H1 (cell line): ENCODE results near the gene C1orf56. TPM values are rescaled to one million over a fixed set of nuclear protein-coding genes. Genes with fewer than 3 reads are reported as not detected.

Experiments
- CTCF ChIA-PET: fragments of 300-600 bp; sonication (Branson Sonifier 250); formaldehyde crosslinking; loops from one replicate; lab custom pipeline; 2021; ENCODE audit not compliant: partially characterized antibody; lab: Charles Lee
- POLR2A ChIA-PET: fragments of 300-600 bp; sonication (Branson Sonifier 250); formaldehyde crosslinking; loops from one replicate; lab custom pipeline; 2021; ENCODE audit warnings: inconsistent platforms; ENCODE audit not compliant: partially characterized antibody; lab: Charles Lee
- DNase-seq, 2 experiments: peaks; one replicate each; pipeline versions ENCODE4 v3.0.0 to v3.0.0-alpha.2; 2010 to 2022; ENCODE audit warnings: low spot score in 2 of 2, low read depth in 1 of 2, mixed read lengths in 1 of 2
- FAIRE-seq: peaks from 2 replicates; lab custom pipeline; 2011; peaks lifted over from hg19 to GRCh38; lab: Jason Lieb, UNC
- H2AFZ ChIP-seq: 2 replicates; pipeline ENCODE4 v1.8.1; 2012; ENCODE audit warnings: low read length, inconsistent platforms
- H2AK5ac ChIP-seq: 2 replicates; pipeline ENCODE4 v1.6.1; 2013; ENCODE audit warnings: low read depth, low read length
- H2BK120ac ChIP-seq: replicated peaks from 2 replicates; pipeline ENCODE3; 2013; ENCODE audit warnings: low read depth, low read length, inconsistent platforms
- H2BK12ac ChIP-seq: 2 replicates; pipeline ENCODE4 v1.6.1; 2013; ENCODE audit warnings: low read depth, low read length
- H2BK15ac ChIP-seq: 2 replicates; pipeline ENCODE4 v1.6.1; 2013; ENCODE audit warnings: low read length
- H2BK20ac ChIP-seq: 2 replicates; pipeline ENCODE4 v1.6.1; 2013; ENCODE audit warnings: low read length
- H2BK5ac ChIP-seq: 2 replicates; pipeline ENCODE4 v1.6.1; 2013; ENCODE audit warnings: low read depth, low read length
- H3K14ac ChIP-seq: 2 replicates; pipeline ENCODE4 v1.6.1; 2013; ENCODE audit warnings: inconsistent platforms; ENCODE audit not compliant: insufficient read length
- H3K18ac ChIP-seq: 2 replicates; pipeline ENCODE4 v1.6.1; 2013; ENCODE audit warnings: low read length; ENCODE audit errors: extremely low read depth
- H3K23ac ChIP-seq: 2 replicates; pipeline ENCODE4 v1.6.1; 2013; ENCODE audit warnings: inconsistent platforms; ENCODE audit not compliant: insufficient read length
- H3K23me2 ChIP-seq: 2 replicates; pipeline ENCODE4 v1.6.1; 2013; ENCODE audit warnings: low read depth, low read length
- H3K27ac ChIP-seq: 2 replicates; pipeline ENCODE4 v1.6.1; 2011; ENCODE audit warnings: low read depth, low read length, inconsistent platforms
- H3K27me3 ChIP-seq, 4 experiments: replicated peaks in 1 of 4; 1 replicate in 1 of 4; 2 replicates in 3 of 4; pipeline versions ENCODE4 v1.6.1 to v1.8.1; 2011 to 2013; ENCODE audit warnings: low read length in 3 of 4, mild to moderate bottlenecking in 3 of 4, inconsistent platforms in 2 of 4, mixed read lengths in 2 of 4, moderate library complexity in 1 of 4; ENCODE audit not compliant: control insufficient read depth in 3 of 4, insufficient read depth in 3 of 4; ENCODE audit errors: extremely low read depth in 1 of 4
- H3K36me3 ChIP-seq, 4 experiments: 2 replicates each; pipeline versions ENCODE4 v1.6.1 to v1.8.1; 2011 to 2013; ENCODE audit warnings: mild to moderate bottlenecking in 4 of 4, low read length in 3 of 4, moderate library complexity in 2 of 4, control low read depth in 1 of 4, inconsistent platforms in 1 of 4; ENCODE audit not compliant: insufficient read depth in 4 of 4, control insufficient read depth in 2 of 4
- H3K4ac ChIP-seq: replicated peaks from 2 replicates; pipeline ENCODE3; 2013; ENCODE audit warnings: low read length, low read depth, mixed read lengths, inconsistent platforms; ENCODE audit not compliant: insufficient read length
- H3K4me1 ChIP-seq, 4 experiments: replicated peaks in 1 of 4; 1 replicate in 1 of 4; 2 replicates in 3 of 4; pipeline versions ENCODE4 v1.6.1 to v1.8.1; 2011 to 2013; ENCODE audit warnings: low read length in 3 of 4, inconsistent platforms in 2 of 4, mixed read lengths in 1 of 4; ENCODE audit not compliant: insufficient read depth in 4 of 4, control insufficient read depth in 3 of 4
- H3K4me2 ChIP-seq, 2 experiments: 2 replicates each; pipeline versions ENCODE4 v1.6.1 to v1.8.1; 2011 to 2013; ENCODE audit warnings: low read depth in 2 of 2, low read length in 2 of 2, control low read depth in 1 of 2, inconsistent platforms in 1 of 2, mild to moderate bottlenecking in 1 of 2; ENCODE audit not compliant: insufficient read depth in 1 of 2
- H3K4me3 ChIP-seq, 4 experiments: fragments of 200-600, 300-600 bp in 1 of 4; sonication (generic), shearing (Covaris generic), sonication (Bioruptor Twin) in 1 of 4; 2 replicates each; pipeline versions ENCODE4 v1.5.1 to v1.8.1; 2011 to 2016; ENCODE audit warnings: low read length in 4 of 4, low read depth in 3 of 4, control low read depth in 2 of 4, inconsistent platforms in 2 of 4, mild to moderate bottlenecking in 2 of 4, mixed read lengths in 1 of 4, moderate library complexity in 1 of 4; ENCODE audit not compliant: insufficient read depth in 2 of 4; ENCODE audit errors: extremely low read depth in 1 of 4
- H3K56ac ChIP-seq: replicated peaks from 2 replicates; pipeline ENCODE3; 2013; ENCODE audit warnings: low read depth, mild to moderate bottlenecking, mixed read lengths, low read length, inconsistent platforms; ENCODE audit not compliant: insufficient read length
- H3K79me1 ChIP-seq: 2 replicates; pipeline ENCODE4 v1.6.1; 2013; ENCODE audit warnings: low read depth, low read length, control low read depth
- H3K79me2 ChIP-seq, 2 experiments: 2 replicates each; pipeline versions ENCODE4 v1.6.1 to v1.8.1; 2012 to 2013; ENCODE audit warnings: low read length in 2 of 2, mild to moderate bottlenecking in 2 of 2, inconsistent platforms in 1 of 2; ENCODE audit not compliant: insufficient read depth in 2 of 2, control insufficient read depth in 1 of 2
- H3K9ac ChIP-seq, 4 experiments: replicated peaks in 1 of 4; 1 replicate in 1 of 4; 2 replicates in 3 of 4; pipeline versions ENCODE4 v1.6.1 to v1.8.1; 2011 to 2013; ENCODE audit warnings: low read depth in 3 of 4, low read length in 3 of 4, control low read depth in 2 of 4, mild to moderate bottlenecking in 2 of 4, moderate library complexity in 2 of 4, inconsistent platforms in 1 of 4; ENCODE audit errors: extremely low read depth in 1 of 4
- H3K9me3 ChIP-seq, 2 experiments: 2 replicates each; pipeline versions ENCODE4 v1.6.1 to v1.8.1; 2012 to 2013; ENCODE audit warnings: mild to moderate bottlenecking in 2 of 2, moderate library complexity in 2 of 2, control low read depth in 1 of 2, inconsistent platforms in 1 of 2, low read depth in 1 of 2, low read length in 1 of 2, mixed read lengths in 1 of 2; ENCODE audit not compliant: insufficient read depth in 2 of 2
- H4K20me1 ChIP-seq, 2 experiments: replicated peaks in 1 of 2; 2 replicates each; pipeline versions ENCODE3 to v1.8.1; 2011 to 2013; ENCODE audit warnings: inconsistent platforms in 2 of 2, low read length in 2 of 2, mild to moderate bottlenecking in 1 of 2; ENCODE audit not compliant: insufficient read depth in 2 of 2, control insufficient read depth in 1 of 2
- H4K5ac ChIP-seq: 2 replicates; pipeline ENCODE4 v1.6.1; 2013; ENCODE audit warnings: low read length, low read depth, mixed read lengths, inconsistent platforms; ENCODE audit not compliant: insufficient read length
- H4K8ac ChIP-seq: 2 replicates; pipeline ENCODE4 v1.8.0; 2013; ENCODE audit warnings: mild to moderate bottlenecking, moderate library complexity, low read length, inconsistent platforms; ENCODE audit not compliant: insufficient read depth; ENCODE audit errors: extremely low read depth
- H4K91ac ChIP-seq: replicated peaks from 2 replicates; pipeline ENCODE3; 2013; ENCODE audit warnings: low read length, mixed read lengths, inconsistent platforms; ENCODE audit not compliant: insufficient read length
- BCL11A ChIP-seq, 2 experiments: IDR thresholded peaks; one replicate each; pipeline ENCODE4 v1.6.1; 2011; ENCODE audit warnings: low read depth in 2 of 2, low read length in 2 of 2, mild to moderate bottlenecking in 2 of 2
- CHD2 ChIP-seq: IDR thresholded peaks from 2 replicates; pipeline ENCODE4 v1.6.1; 2012; ENCODE audit warnings: low read length, improper control_type of control experiment
- CTBP2 ChIP-seq: IDR thresholded peaks from 2 replicates; pipeline ENCODE4 v1.7.0; 2011; ENCODE audit warnings: borderline replicate concordance, mild to moderate bottlenecking, moderate library complexity, mixed read lengths, low read length; ENCODE audit not compliant: insufficient read depth, insufficient read length
- CTCF ChIP-seq, 3 experiments: IDR thresholded peaks; 1 replicate in 2 of 3; 2 replicates in 1 of 3; pipeline versions ENCODE4 v1.5.1 to v1.6.1; 2011; ENCODE audit warnings: low read length in 3 of 3, mild to moderate bottlenecking in 3 of 3, inconsistent platforms in 2 of 3, low read depth in 1 of 3, moderate library complexity in 1 of 3; ENCODE audit not compliant: insufficient read depth in 1 of 3; ENCODE audit errors: control extremely low read depth in 1 of 3
- EZH2 ChIP-seq: fragments of 200-600 bp; sonication (generic); IDR thresholded peaks from 2 replicates; pipeline ENCODE4 v1.7.1; 2012; ENCODE audit warnings: low read depth, mild to moderate bottlenecking, moderate library complexity, low read length, inconsistent platforms; ENCODE audit not compliant: severe bottlenecking
- HDAC6 ChIP-seq: IDR thresholded peaks from one replicate; pipeline ENCODE4 v1.7.1; 2012; ENCODE audit warnings: low read depth, mild to moderate bottlenecking, inconsistent platforms, low read length, moderate library complexity
- JUN ChIP-seq: IDR thresholded peaks from 2 replicates; pipeline ENCODE4 v1.6.1; 2011; ENCODE audit warnings: low read depth, mild to moderate bottlenecking, improper control_type of control experiment, low read length
- JUND ChIP-seq: IDR thresholded peaks from 2 replicates; pipeline ENCODE4 v1.6.1; 2011; ENCODE audit warnings: mild to moderate bottlenecking, improper control_type of control experiment, low read length
- SP1 ChIP-seq: IDR thresholded peaks from 2 replicates; pipeline ENCODE4 v1.6.1; 2011; ENCODE audit warnings: low read depth, low read length
- SUZ12 ChIP-seq: fragments of 200-600 bp; sonication (generic); IDR thresholded peaks from 2 replicates; pipeline ENCODE4 v1.6.1; 2012; ENCODE audit warnings: mild to moderate bottlenecking, inconsistent platforms, low read length, moderate library complexity, mixed read lengths
- TCF12 ChIP-seq: IDR thresholded peaks from 2 replicates; pipeline ENCODE4 v1.6.1; 2011; ENCODE audit warnings: low read depth, mild to moderate bottlenecking, low read length
- ZNF274 ChIP-seq: IDR thresholded peaks from 2 replicates; pipeline ENCODE4 v1.7.0; 2012; ENCODE audit warnings: low read length, borderline replicate concordance; ENCODE audit errors: extremely low read depth
- WGBS, 2 experiments: shearing (Covaris generic) in 1 of 2; methylation state at CpG; one replicate each; pipeline versions ENCODE4 v1.1.6 to v1.1.7; 2013 to 2015; ENCODE audit warnings: low lambda C conversion rate in 2 of 2, mixed read lengths in 2 of 2, inconsistent platforms in 1 of 2, low coverage in 1 of 2, missing lambda C conversion rate in 1 of 2; ENCODE audit not compliant: insufficient replicate concordance in 2 of 2, insufficient coverage in 1 of 2, insufficient read length in 1 of 2; ENCODE audit errors: extremely low coverage in 1 of 2, missing lambda C conversion rate in 1 of 2; 5-methylcytosine and 5-hydroxymethylcytosine counted together
- polyA plus RNA-seq, 7 experiments: library from polyadenylated mRNA; depleted of rRNA in 3 of 7; stranded (reverse) in 5 of 7; unstranded in 2 of 7; fragments of >200 nt in 5 of 7; fragments of 200-250 nt in 2 of 7; gene quantifications; 1 replicate in 5 of 7; 2 replicates in 1 of 7; 4 replicates in 1 of 7; pipeline versions ENCODE4 v1.2.1 to v1.2.3, GENCODE V29; 2011 to 2013; ENCODE audit warnings: missing spikeins in 2 of 7, mixed read lengths in 2 of 7
- total RNA-seq: library from RNA; stranded (reverse); fragmentation: NEBNext Ultra II Directional; extraction: Animal tissue kit (Norgen Biotek cat#: 25700); gene quantifications from 2 replicates; pipeline ENCODE4 v1.2.1, GENCODE V29; 2021

C1orf56 gene
- total and polyA plus RNA-seq, 2 of the 8 experiments (the other 6 are each of a cell fraction or from before 2014, with no cell fraction given): 3.0 to 3.4 TPM

GRCh38 chr1:151010346-151010726 is 37.2 kb upstream of the C1orf56 start:
- no peak overlapping the region for H3K56ac ChIP-seq
- no peak overlapping the region for H3K23ac ChIP-seq
- H3K9ac ChIP-seq: no peak overlapping the region
- 91% methylated on average over 3 of the region's 3 CpGs; no CpG with 5 or more reads in 1 of the 2 experiments for WGBS, 2 experiments
- H3K14ac ChIP-seq: no peak overlapping the region
- ChIA-PET CTCF (interaction anchor here (1.0 kb wide), 1 partner anchor 36 kb away, joined by 3 read pairs; no protein-coding TSS in a partner anchor), POLR2A (interaction anchor here (1.1 kb wide), 1 partner anchor 29 kb away, joined by 3 read pairs; no protein-coding TSS in a partner anchor)
- H3K4me3 ChIP-seq: no peak overlapping the region
- H3K23me2 ChIP-seq: peaks cover 5% of the 10 kb centered on the region
- peaks cover 9 to 12% (median 9%) of the 10 kb centered on the region in 4 experiments; a peak in 6 of 7 replicates for H3K4me1 ChIP-seq
- no peaks in the 10 kb centered on the region for H3K79me1 ChIP-seq
- H3K27me3 ChIP-seq: no peaks in the 10 kb centered on the region
- H3K4ac ChIP-seq: no peak overlapping the region
- no peak overlapping the region for H3K4me2 ChIP-seq
- H2AFZ ChIP-seq: no peak overlapping the region
- H4K5ac ChIP-seq: no peak overlapping the region
- no peak overlapping the region for H3K27ac ChIP-seq
- H3K18ac ChIP-seq: no peak overlapping the region
- no peaks in the 10 kb centered on the region for H4K20me1 ChIP-seq
- no peak overlapping the region for H2BK20ac ChIP-seq
- no peak overlapping the region for H2AK5ac ChIP-seq
- no peak overlapping the region for H4K8ac ChIP-seq
- H3K79me2 ChIP-seq: peaks cover 0 to 5% of the 10 kb centered on the region in 2 experiments; a peak in 2 of 4 replicates
- no peaks in the 10 kb centered on the region for H3K36me3 ChIP-seq
- H3K9me3 ChIP-seq: no peaks in the 10 kb centered on the region
- no peak for FAIRE-seq
- H2BK120ac ChIP-seq: no peak overlapping the region
- no peak for DNase-seq
- H2BK15ac ChIP-seq: no peak overlapping the region
- H2BK12ac ChIP-seq: no peak overlapping the region
- no peak overlapping the region for H4K91ac ChIP-seq
- no peak overlapping the region for H2BK5ac ChIP-seq
- TF ChIP-seq SP1 (no peak), CHD2 (no peak), BCL11A (IDR thresholded peaks at IDR 0.05; ENCODE audit: low read depth in 2 of 2, low read length in 2 of 2) (no peak), ZNF274 (no peak), EZH2 (no peak), CTCF (IDR thresholded peaks at IDR 0.05; ENCODE audit: control extremely low read depth in 1 of 3, insufficient read depth in 1 of 3, low read depth in 1 of 3, low read length in 3 of 3) (no peak), SUZ12 (no peak), JUND (no peak), TCF12 (no peak), CTBP2 (no peak), HDAC6 (no peak), JUN (no peak)
